ENCODE measurements around the gene CNIH2. TPM values are rescaled to one million over a fixed set of nuclear protein-coding genes. Genes with fewer than 3 reads are reported as not detected.

Gene CNIH2
- total RNA-seq, 4 donors from 2014 or later, result not detected

- H3K27me3 ChIP-seq, result no peaks in the 10 kb centered on the region
Observed at GRCh38 chr11:66329165-66329673, 51.2 kb downstream of the CNIH2 start.

GRCh38 chr11:66330931-66331330 lies 53.0 kb downstream of the CNIH2 start:
- TF ChIP-seq CTCF (IDR thresholded peaks at IDR 0.05) (no peak), POLR2A (IDR thresholded peaks at IDR 0.05) (no peak)
- H3K27ac ChIP-seq, result no peak overlapping the region
- no peak for DNase-seq
- peaks cover 4 to 44% (median 7%) of the 10 kb centered on the region in 4 donors for H3K4me1 ChIP-seq
- no peak overlapping the region for H3K4me3 ChIP-seq
- no peaks in the 10 kb centered on the region for H3K9me3 ChIP-seq
- peaks cover 0 to 27% (median 0%) of the 10 kb centered on the region in 3 donors for H3K36me3 ChIP-seq
- H3K27me3 ChIP-seq, result no peaks in the 10 kb centered on the region

More at GRCh38 chr11:66329165-66329673, 51.2 kb downstream of the CNIH2 start:
- no peak for DNase-seq
- H3K4me1 ChIP-seq, result peaks cover 0 to 28% (median 2%) of the 10 kb centered on the region in 4 donors
- peaks cover 0 to 24% (median 0%) of the 10 kb centered on the region in 3 donors for H3K36me3 ChIP-seq
- TF ChIP-seq CTCF (IDR thresholded peaks at IDR 0.05), result no peak
- TF ChIP-seq POLR2A (IDR thresholded peaks at IDR 0.05), result no peak
- H3K4me3 ChIP-seq, result no peak overlapping the region
- no peaks in the 10 kb centered on the region for H3K9me3 ChIP-seq
- H3K27ac ChIP-seq, result peak overlapping the region in 1 of 4 donors; percentile 14

- H3K4me1 ChIP-seq, result peaks cover 8 to 44% (median 14%) of the 10 kb centered on the region in 4 donors
Observed at GRCh38 chr11:66331542-66332370, 53.8 kb downstream of the CNIH2 start.

GRCh38 chr11:66332371-66333219 lies 54.6 kb downstream of the CNIH2 start:
- DNase-seq, result no peak
- Histone ChIP-seq H3K27ac (no peak overlapping the region), H3K9me3 (no peaks in the 10 kb centered on the region), H3K27me3 (no peaks in the 10 kb centered on the region), H3K4me3 (no peak overlapping the region), H3K36me3 (peaks cover 0 to 33% (median 0%) of the 10 kb centered on the region in 3 donors), H3K4me1 (peaks cover 9 to 43% (median 19%) of the 10 kb centered on the region in 4 donors)
- no peak for TF ChIP-seq CTCF (IDR thresholded peaks at IDR 0.05)
- TF ChIP-seq POLR2A (IDR thresholded peaks at IDR 0.05), result no peak

More at GRCh38 chr11:66331542-66332370, 53.8 kb downstream of the CNIH2 start:
- no peak overlapping the region for H3K27ac ChIP-seq
- no peak overlapping the region for H3K4me3 ChIP-seq
- TF ChIP-seq POLR2A (IDR thresholded peaks at IDR 0.05) (no peak), CTCF (IDR thresholded peaks at IDR 0.05) (no peak)
- H3K27me3 ChIP-seq, result no peaks in the 10 kb centered on the region
- peaks cover 0 to 27% (median 0%) of the 10 kb centered on the region in 3 donors for H3K36me3 ChIP-seq
- no peaks in the 10 kb centered on the region for H3K9me3 ChIP-seq
- DNase-seq, result no peak

GRCh38 chr11:66333220-66333877 lies 55.4 kb downstream of the CNIH2 start:
- Histone ChIP-seq H3K27ac (no peak overlapping the region), H3K27me3 (no peaks in the 10 kb centered on the region), H3K9me3 (no peaks in the 10 kb centered on the region), H3K4me3 (no peak overlapping the region), H3K4me1 (peaks cover 5 to 35% (median 19%) of the 10 kb centered on the region in 4 donors), H3K36me3 (peaks cover 0 to 38% (median 0%) of the 10 kb centered on the region in 3 donors)
- DNase-seq, result no peak
- no peak for TF ChIP-seq POLR2A (IDR thresholded peaks at IDR 0.05)
- no peak for TF ChIP-seq CTCF (IDR thresholded peaks at IDR 0.05)

Measured in Peyer's patch (tissue), 4 donors.